ENCODE results near the gene MTHFSD. TPM values are rescaled to one million over a fixed set of nuclear protein-coding genes. Genes with fewer than 3 reads are reported as not detected.

MTHFSD gene
- total RNA-seq, 4 donors from 2014 or later = 10.1 to 17.9 (median 15.5) TPM

- peak overlapping the region; percentile 95 to 100 (median 98) for H3K27ac ChIP-seq (replicated peaks in 1 of 4)
- peaks cover 0 to 55% (median 2%) of the 10 kb centered on the region in 4 donors for H3K27me3 ChIP-seq
These were observed 40.3 kb downstream of the MTHFSD start for GRCh38 chr16:86514481-86515376.

GRCh38 chr16:86513471-86514277 is 41.4 kb downstream of the MTHFSD start:
- Histone ChIP-seq H3K27ac (replicated peaks in 1 of 4) (peak overlapping the region; percentile 95 to 100 (median 98)), H3K4me1 (peaks cover 25 to 48% (median 41%) of the 10 kb centered on the region in 4 donors), H3K36me3 (peaks cover 0 to 24% (median 13%) of the 10 kb centered on the region in 4 donors), H3K9me3 (no peaks in the 10 kb centered on the region), H3K4me3 (peak overlapping the region; percentile 81 to 91 (median 84)), H3K27me3 (peaks cover 0 to 56% (median 2%) of the 10 kb centered on the region in 4 donors)
- TF ChIP-seq EP300 (IDR thresholded peaks at IDR 0.05) (no peak), POLR2A (IDR thresholded peaks at IDR 0.05; ENCODE audit: low read depth) (no peak), CTCF (IDR thresholded peaks at IDR 0.05) (no peak), POLR2AphosphoS5 (IDR thresholded peaks at IDR 0.05) (peak in 1 of 2 donors; percentile 47)
- no peak for DNase-seq (ENCODE audit: extremely low spot score)
- 24% methylated on average over 35 of the region's 35 CpGs for WGBS
- intact Hi-C loops (cut with DNase I) = loop anchor here (5.0 kb wide), 1 partner anchor 316 kb away; no protein-coding TSS in a partner anchor

More at GRCh38 chr16:86514481-86515376, 40.3 kb downstream of the MTHFSD start:
- Histone ChIP-seq H3K4me3 (peak overlapping the region; percentile 81 to 91 (median 84)), H3K4me1 (peaks cover 20 to 55% (median 43%) of the 10 kb centered on the region in 4 donors), H3K9me3 (no peaks in the 10 kb centered on the region), H3K36me3 (peaks cover 0 to 24% (median 13%) of the 10 kb centered on the region in 4 donors)
- DNase-seq (ENCODE audit: extremely low spot score) = no peak
- 16% methylated on average over 18 of the region's 18 CpGs for WGBS
- intact Hi-C loops (cut with DNase I) = loop anchor here (5.0 kb wide), 3 partner anchors 212 to 317 kb away; no protein-coding TSS in a partner anchor
- TF ChIP-seq POLR2AphosphoS5 (IDR thresholded peaks at IDR 0.05) (peak in 1 of 2 donors; percentile 44), EP300 (IDR thresholded peaks at IDR 0.05) (no peak), POLR2A (IDR thresholded peaks at IDR 0.05; ENCODE audit: low read depth) (no peak), CTCF (IDR thresholded peaks at IDR 0.05) (no peak)

- Histone ChIP-seq H3K9me3 (no peaks in the 10 kb centered on the region), H3K36me3 (peaks cover 0 to 24% (median 13%) of the 10 kb centered on the region in 4 donors), H3K4me1 (peaks cover 32 to 48% (median 41%) of the 10 kb centered on the region in 4 donors), H3K4me3 (peak overlapping the region; percentile 81 to 91 (median 84)), H3K27ac (replicated peaks in 1 of 4) (peak overlapping the region; percentile 95 to 100 (median 98)), H3K27me3 (peaks cover 0 to 63% (median 2%) of the 10 kb centered on the region in 4 donors)
- WGBS = 38% methylated on average over 29 of the region's 29 CpGs
- no peak for DNase-seq (ENCODE audit: extremely low spot score)
- intact Hi-C loops (cut with DNase I) = loop anchor here (5.0 kb wide), 1 partner anchor 316 kb away; no protein-coding TSS in a partner anchor
- TF ChIP-seq CTCF (IDR thresholded peaks at IDR 0.05) = no peak
- peak; percentile 17 to 70 for TF ChIP-seq POLR2AphosphoS5 (IDR thresholded peaks at IDR 0.05)
These were observed 42.1 kb downstream of the MTHFSD start for GRCh38 chr16:86512860-86513470.

- H3K9me3 ChIP-seq = no peaks in the 10 kb centered on the region
- H3K4me1 ChIP-seq = peaks cover 36 to 48% (median 42%) of the 10 kb centered on the region in 4 donors
- peaks cover 0 to 24% (median 13%) of the 10 kb centered on the region in 4 donors for H3K36me3 ChIP-seq
- TF ChIP-seq POLR2A (IDR thresholded peaks at IDR 0.05; ENCODE audit: low read depth) = no peak
- no peak for TF ChIP-seq POLR2AphosphoS5 (IDR thresholded peaks at IDR 0.05)
- no peak for TF ChIP-seq CTCF (IDR thresholded peaks at IDR 0.05)
- no peak for TF ChIP-seq EP300 (IDR thresholded peaks at IDR 0.05)
- H3K27ac ChIP-seq (replicated peaks in 1 of 4) = peak overlapping the region; percentile 95 to 100 (median 98)
- H3K4me3 ChIP-seq = peak overlapping the region; percentile 81 to 91 (median 84)
- 54% methylated on average over 3 of the region's 24 CpGs for WGBS
- H3K27me3 ChIP-seq = peaks cover 0 to 68% (median 2%) of the 10 kb centered on the region in 4 donors
- intact Hi-C loops (cut with DNase I) = loop anchor here (5.0 kb wide), 1 partner anchor 315 kb away; no protein-coding TSS in a partner anchor
- no peak for DNase-seq (ENCODE audit: extremely low spot score)
These were observed 42.7 kb downstream of the MTHFSD start for GRCh38 chr16:86512301-86512859.
